ENCODE results near the gene ARAF. TPM values are rescaled to one million over a fixed set of nuclear protein-coding genes. Genes with fewer than 3 reads are reported as not detected.
A peak's percentile ranks its signal among the peaks of the same experiment; 100 is the strongest.

ARAF gene
- total and polyA plus RNA-seq, 2 of the 13 experiments (the other 11 are each of a cell fraction or from before 2014, with no cell fraction given), result 18.0 to 33.1 TPM

DNA sequence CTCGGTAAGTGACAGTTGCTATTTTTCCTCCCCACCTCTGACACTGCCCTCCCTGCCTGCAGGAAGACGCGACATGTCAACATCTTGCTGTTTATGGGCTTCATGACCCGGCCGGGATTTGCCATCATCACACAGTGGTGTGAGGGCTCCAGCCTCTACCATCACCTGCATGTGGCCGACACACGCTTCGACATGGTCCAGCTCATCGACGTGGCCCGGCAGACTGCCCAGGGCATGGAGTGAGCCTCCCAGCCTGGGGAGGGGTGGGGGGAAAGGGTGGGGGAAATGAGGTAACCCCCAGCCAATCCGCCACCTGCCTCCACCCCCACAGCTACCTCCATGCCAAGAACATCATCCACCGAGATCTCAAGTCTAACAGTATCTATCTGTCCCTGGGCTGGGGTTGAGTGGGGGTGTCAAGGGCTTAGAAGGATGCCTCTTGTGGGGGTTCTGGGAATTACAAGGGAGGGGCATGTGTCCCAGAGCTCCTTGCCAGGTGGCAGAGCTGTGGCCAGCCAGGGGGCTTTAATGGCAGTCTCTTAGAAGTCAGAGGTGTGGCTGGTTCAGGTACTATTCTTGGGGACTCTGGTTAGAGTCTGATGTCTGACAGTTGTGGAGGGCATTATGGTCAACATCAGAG lies 7.8 kb downstream of the ARAF start:
- no TSS peak for BruUV-seq (replicated peaks)
- no peak overlapping the region for H3K9ac ChIP-seq (ENCODE audit: insufficient read depth, low read depth, low read length)
- H3K27ac ChIP-seq (ENCODE audit: extremely low read length, insufficient read depth, low read length), result no peak overlapping the region
- H3K79me2 ChIP-seq (ENCODE audit: insufficient read depth, low read length), result no peaks in the 10 kb centered on the region
- 100% methylated on average over 2 of the region's 13 CpGs for WGBS (ENCODE audit: low lambda C conversion rate)
- POLR2A ChIA-PET, result no interaction called here
- intact Hi-C loops (cut with micrococcal nuclease; ENCODE audit: unreplicated experiment) (no loop called here), in situ Hi-C loops (cut with HindIII; ENCODE audit: extremely low pct_ligation_motif_present, low pct_unique_long_range_greater_than_20kb) (no loop called here)
- DNase-seq (ENCODE audit: low spot score), result peak; percentile 16
- H4K20me1 ChIP-seq (ENCODE audit: insufficient read depth, low read length), result no peaks in the 10 kb centered on the region
- ATAC-seq, result peak; percentile 69
- TF ChIP-seq ATF7-NPFF (CRISPR knock-in tag; IDR thresholded peaks at IDR 0.05; ENCODE audit: low read depth) (no peak), TBX3 (IDR thresholded peaks at IDR 0.05; ENCODE audit: borderline replicate concordance) (no peak), PRPF4 (IDR thresholded peaks at IDR 0.05; ENCODE audit: low read depth, low read length, poor library complexity, severe bottlenecking) (no peak), MTA3 (CRISPR knock-in tag; IDR thresholded peaks at IDR 0.05) (no peak), ZNF740 (CRISPR knock-in tag; IDR thresholded peaks at IDR 0.05) (0 out of 2 replicates have a peak, but pooled peaks have one; percentile 60), ZFP1 (CRISPR knock-in tag; IDR thresholded peaks at IDR 0.05) (no peak)
- no peak for FAIRE-seq
- no peaks in the 10 kb centered on the region for H3K9me3 ChIP-seq (ENCODE audit: low read length)
- peaks cover 0 to 29% of the 10 kb centered on the region in 2 experiments; a peak in 3 of 5 replicates for H3K36me3 ChIP-seq (replicated peaks in 1 of 2; ENCODE audit: control insufficient read depth in 1 of 2, insufficient read depth in 2 of 2, low read length in 2 of 2)
- no peak overlapping the region for H3K4me3 ChIP-seq (replicated peaks in 1 of 3; ENCODE audit: insufficient read depth in 1 of 3, low read depth in 2 of 3, low read length in 3 of 3)
- H3K4me2 ChIP-seq (ENCODE audit: low read depth, low read length), result no peak overlapping the region
- H3K27me3 ChIP-seq (ENCODE audit: control insufficient read depth in 1 of 2, insufficient read depth in 2 of 2, low read length in 2 of 2), result no peaks in the 10 kb centered on the region
- no peak overlapping the region for H2AFZ ChIP-seq (ENCODE audit: low read length)
- CTCF ChIA-PET (ENCODE audit: low intra/inter-chr PET ratio, low total read pairs), result no interaction called here
- no peaks in the 10 kb centered on the region for H3K4me1 ChIP-seq (ENCODE audit: insufficient read depth, low read length)

DNA sequence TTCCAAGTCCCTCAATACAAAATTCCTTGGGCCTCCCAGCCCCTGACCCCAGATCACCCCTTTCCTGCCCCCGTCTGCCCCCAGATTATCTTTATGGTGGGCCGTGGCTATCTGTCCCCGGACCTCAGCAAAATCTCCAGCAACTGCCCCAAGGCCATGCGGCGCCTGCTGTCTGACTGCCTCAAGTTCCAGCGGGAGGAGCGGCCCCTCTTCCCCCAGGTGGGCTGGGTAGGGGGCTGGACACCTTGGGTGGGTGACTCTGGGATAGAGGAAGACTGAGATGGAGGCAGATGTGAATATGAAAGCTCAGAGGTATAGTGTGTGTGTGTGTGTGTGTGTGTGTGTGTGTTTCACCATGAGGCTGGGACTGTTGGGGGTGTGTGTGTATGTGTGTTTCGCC lies 9.8 kb downstream of the ARAF start:
- Histone ChIP-seq H3K27ac (ENCODE audit: extremely low read length, insufficient read depth, low read length) (no peak overlapping the region), H2AFZ (ENCODE audit: low read length) (no peak overlapping the region), H3K36me3 (replicated peaks in 1 of 2; ENCODE audit: control insufficient read depth in 1 of 2, insufficient read depth in 2 of 2, low read length in 2 of 2) (peaks cover 0 to 19% of the 10 kb centered on the region in 2 experiments; a peak in 2 of 5 replicates), H3K9ac (ENCODE audit: insufficient read depth, low read depth, low read length) (no peak overlapping the region), H3K79me2 (ENCODE audit: insufficient read depth, low read length) (no peaks in the 10 kb centered on the region), H3K9me3 (ENCODE audit: low read length) (no peaks in the 10 kb centered on the region), H3K4me1 (ENCODE audit: insufficient read depth, low read length) (no peaks in the 10 kb centered on the region), H3K4me2 (ENCODE audit: low read depth, low read length) (no peak overlapping the region), H4K20me1 (ENCODE audit: insufficient read depth, low read length) (no peaks in the 10 kb centered on the region), H3K4me3 (replicated peaks in 1 of 3; ENCODE audit: insufficient read depth in 1 of 3, low read depth in 2 of 3, low read length in 3 of 3) (no peak overlapping the region), H3K27me3 (ENCODE audit: control insufficient read depth in 1 of 2, insufficient read depth in 2 of 2, low read length in 2 of 2) (no peaks in the 10 kb centered on the region)
- ChIA-PET POLR2A (no interaction called here), CTCF (ENCODE audit: low intra/inter-chr PET ratio, low total read pairs) (no interaction called here)
- DNase-seq (ENCODE audit: low spot score), result no peak
- intact Hi-C loops (cut with micrococcal nuclease; ENCODE audit: unreplicated experiment) (no loop called here), in situ Hi-C loops (cut with HindIII; ENCODE audit: extremely low pct_ligation_motif_present, low pct_unique_long_range_greater_than_20kb) (no loop called here)
- ATAC-seq, result no peak
- no TSS peak for BruUV-seq (replicated peaks)
- no peak for FAIRE-seq
- WGBS (ENCODE audit: low lambda C conversion rate), result 95% methylated on average over 8 of the region's 8 CpGs
- TF ChIP-seq SAP130 (CRISPR knock-in tag; IDR thresholded peaks at IDR 0.05; ENCODE audit: low read depth) (no peak), ZMAT5 (CRISPR knock-in tag; IDR thresholded peaks at IDR 0.05; ENCODE audit: borderline replicate concordance, low read depth) (no peak), RFX3 (CRISPR knock-in tag; IDR thresholded peaks at IDR 0.05) (no peak), MIER2 (CRISPR knock-in tag; IDR thresholded peaks at IDR 0.05) (no peak), SP140L (CRISPR knock-in tag; IDR thresholded peaks at IDR 0.05; ENCODE audit: borderline replicate concordance) (no peak), SP1 (IDR thresholded peaks at IDR 0.05) (no peak), SP1 (CRISPR knock-in tag; IDR thresholded peaks at IDR 0.05) (no peak)
- TF ChIP-seq, protein P1, sequence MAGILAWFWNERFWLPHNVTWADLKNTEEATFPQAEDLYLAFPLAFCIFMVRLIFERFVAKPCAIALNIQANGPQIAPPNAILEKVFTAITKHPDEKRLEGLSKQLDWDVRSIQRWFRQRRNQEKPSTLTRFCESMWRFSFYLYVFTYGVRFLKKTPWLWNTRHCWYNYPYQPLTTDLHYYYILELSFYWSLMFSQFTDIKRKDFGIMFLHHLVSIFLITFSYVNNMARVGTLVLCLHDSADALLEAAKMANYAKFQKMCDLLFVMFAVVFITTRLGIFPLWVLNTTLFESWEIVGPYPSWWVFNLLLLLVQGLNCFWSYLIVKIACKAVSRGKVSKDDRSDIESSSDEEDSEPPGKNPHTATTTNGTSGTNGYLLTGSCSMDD (CRISPR knock-in tag; IDR thresholded peaks at IDR 0.05), result no peak
